K562 (cell line): ENCODE results near the gene SYNGR3. TPM values are rescaled to one million over a fixed set of nuclear protein-coding genes. Genes with fewer than 3 reads are reported as not detected.

Source experiments
- ARID1B ChIP-seq: fragments of 450-650 bp; IDR thresholded peaks from 2 replicates; pipeline ENCODE4 v1.6.1; 2016; ENCODE audit warnings: antibody characterized with exemption, mild to moderate bottlenecking, inconsistent platforms
- ARID3B ChIP-seq: fragments of 250-450 bp; sonication (Bioruptor Pico); IDR thresholded peaks from 2 replicates; pipeline ENCODE4 v1.4.0; 2020; ENCODE audit warnings: borderline replicate concordance
- CHD2 ChIP-seq: IDR thresholded peaks from 2 replicates; pipeline ENCODE4 v1.6.1; 2011; ENCODE audit warnings: low read depth, low read length
- COPS2 ChIP-seq: fragments of 450-650 bp; conservative IDR thresholded peaks from 2 replicates; pipeline ENCODE4 v1.6.1; 2016; ENCODE audit warnings: mild to moderate bottlenecking, moderate library complexity
- DACH1 ChIP-seq: fragments of 450-650 bp; IDR thresholded peaks from 2 replicates; pipeline ENCODE4 v1.6.1; 2018; ENCODE audit not compliant: partially characterized antibody
- EHMT2 ChIP-seq: fragments of 450-650 bp; IDR thresholded peaks from 2 replicates; pipeline ENCODE4 v1.6.1; 2018; ENCODE audit warnings: antibody characterized with exemption
- ELK1 ChIP-seq: sonication (generic); formaldehyde crosslinking; IDR thresholded peaks from 2 replicates; pipeline ENCODE4 v1.8.1; 2022; ENCODE audit warnings: missing genetic modification reagents
- FOXA3 ChIP-seq, 2 experiments: fragments of 450-650 bp in 1 of 2; sonication (generic) in 1 of 2; formaldehyde crosslinking; IDR thresholded peaks in 1 of 2; conservative IDR thresholded peaks in 1 of 2; 2 replicates each; pipeline versions ENCODE4 v1.4.0 to v1.8.0; 2020 to 2022; ENCODE audit warnings: mild to moderate bottlenecking in 2 of 2, missing genetic modification reagents in 1 of 2
- FOXM1 ChIP-seq, 2 experiments: fragments of 450-650 bp in 1 of 2; sonication (generic) in 1 of 2; formaldehyde crosslinking in 1 of 2; IDR thresholded peaks; 2 replicates each; pipeline versions ENCODE4 v1.6.1 to v1.9.0; 2017 to 2022; ENCODE audit warnings: low read depth in 2 of 2, mild to moderate bottlenecking in 2 of 2, missing genetic modification reagents in 1 of 2, moderate library complexity in 1 of 2
- GTF2A2 ChIP-seq: IDR thresholded peaks from 2 replicates; pipeline ENCODE4 v1.6.1; 2016; ENCODE audit warnings: mild to moderate bottlenecking, missing genetic modification characterization, missing compliant biosample characterization
- HOMEZ ChIP-seq: fragments of 250-450 bp; sonication (Bioruptor Pico); IDR thresholded peaks from 2 replicates; pipeline ENCODE4 v1.4.0; 2020; ENCODE audit warnings: mild to moderate bottlenecking, moderate library complexity
- KAT8 ChIP-seq: fragments of 450-650 bp; IDR thresholded peaks from 2 replicates; pipeline ENCODE4 v1.6.1; 2016; ENCODE audit warnings: low read depth, mild to moderate bottlenecking
- KDM2B ChIP-seq: fragments of 250-450 bp; sonication (Bioruptor Pico); IDR thresholded peaks from 2 replicates; pipeline ENCODE4 v1.8.0; 2021; ENCODE audit warnings: mild to moderate bottlenecking, moderate library complexity
- NFATC3 ChIP-seq: fragments of 450-650 bp; IDR thresholded peaks from 2 replicates; pipeline ENCODE4 v1.6.1; 2017; ENCODE audit warnings: mild to moderate bottlenecking
- NFE2L1 ChIP-seq: fragments of 450-650 bp; IDR thresholded peaks from 2 replicates; pipeline ENCODE4 v1.6.1; 2016; ENCODE audit warnings: missing genetic modification characterization, low read depth, mild to moderate bottlenecking, missing compliant biosample characterization, moderate library complexity, borderline replicate concordance
- POLR2B ChIP-seq: fragments of 450-650 bp; IDR thresholded peaks from 2 replicates; pipeline ENCODE4 v1.6.1; 2018; ENCODE audit warnings: low read depth; ENCODE audit not compliant: partially characterized antibody
- TCF3 ChIP-seq: sonication (generic); formaldehyde crosslinking; IDR thresholded peaks from 2 replicates; pipeline ENCODE4 v1.4.0; 2020; ENCODE audit warnings: mild to moderate bottlenecking, missing genetic modification reagents
- USF1 ChIP-seq: sonication (generic); formaldehyde crosslinking; IDR thresholded peaks from 2 replicates; pipeline ENCODE4 v1.9.0; 2022; ENCODE audit warnings: mild to moderate bottlenecking, missing genetic modification reagents
- XRCC4 ChIP-seq: IDR thresholded peaks from one replicate; pipeline ENCODE4 v1.6.1; 2011; ENCODE audit not compliant: insufficient read depth, insufficient read length; ENCODE audit errors: extremely low read depth
- ZNF232 ChIP-seq: sonication (generic); formaldehyde crosslinking; IDR thresholded peaks from 2 replicates; pipeline ENCODE4 v1.8.0; 2022; ENCODE audit warnings: mild to moderate bottlenecking, missing genetic modification reagents
- ZNF507 ChIP-seq: conservative IDR thresholded peaks from 2 replicates; pipeline ENCODE4 v1.6.1; 2017; ENCODE audit warnings: missing genetic modification characterization, missing compliant biosample characterization
- ZNF57 ChIP-seq: fragments of 450-650 bp; formaldehyde crosslinking; IDR thresholded peaks from 2 replicates; pipeline ENCODE4 v1.4.0; 2020; ENCODE audit warnings: mild to moderate bottlenecking, moderate library complexity
- ZNF740 ChIP-seq, 3 experiments: fragments of 200-800 bp in 1 of 3; sonication (Bioruptor generic) in 1 of 3; sonication (generic) in 1 of 3; formaldehyde crosslinking in 1 of 3; IDR thresholded peaks; 2 replicates each; pipeline versions ENCODE4 v1.6.1 to v1.8.0; 2016 to 2022; ENCODE audit warnings: mild to moderate bottlenecking in 2 of 3, missing compliant biosample characterization in 2 of 3, missing genetic modification characterization in 2 of 3, missing genetic modification reagents in 1 of 3
- polyA plus RNA-seq, 8 experiments: library from polyadenylated mRNA; depleted of rRNA in 4 of 8; stranded (reverse) in 5 of 8; unstranded in 3 of 8; fragments of >200 nt; fragmentation: Nextera tagmentation in 2 of 8; fragmentation: Illumina TruSeq in 1 of 8; extraction: Ambion mirVana in 2 of 8; extraction: Trizol in 1 of 8; gene quantifications; 2 replicates each; pipeline versions ENCODE4 v1.2.1 to v1.2.3, GENCODE V29; 2011 to 2014; ENCODE audit warnings: inconsistent platforms in 1 of 8, missing spikeins in 1 of 8
- total RNA-seq, 7 experiments: library from RNA; depleted of rRNA in 6 of 7; stranded (reverse); fragments of >200 nt in 6 of 7; fragmentation: Illumina TruSeq in 2 of 7; extraction: Trizol in 2 of 7; gene quantifications; 2 replicates each; pipeline versions ENCODE4 v1.2.1 to v1.2.3, GENCODE V29; 2011 to 2021; ENCODE audit warnings: low replicate concordance in 1 of 7

Gene SYNGR3
- total and polyA plus RNA-seq, 9 of the 15 experiments (the other 6 are each of a cell fraction or from before 2014, with no cell fraction given) = 3.7 to 69.2 (median 36.3) TPM

GRCh38 chr16:1963806-1964505, 25.8 kb upstream of the SYNGR3 start (continued):
- TF ChIP-seq USF1 (CRISPR knock-in tag) (no peak), GTF2A2 (tag) (no peak), NFATC3 (no peak), ELK1 (CRISPR knock-in tag) (no peak), EHMT2 (no peak), ARID3B (no peak), FOXM1 (IDR thresholded peaks at IDR 0.05; ENCODE audit: low read depth) (no peak), FOXM1 (CRISPR knock-in tag; IDR thresholded peaks at IDR 0.05; ENCODE audit: low read depth) (peak; percentile 67; the same call in 1 of the 2 replicates), ZNF57 (no peak), ZNF507 (tag) (no peak), NFE2L1 (tag) (no peak), TCF3 (no peak), HOMEZ (CRISPR knock-in tag) (no peak), ARID1B (no peak), FOXA3 (CRISPR knock-in tag; conservative IDR thresholded peaks at IDR 0.05 in 1 of 2, IDR thresholded peaks at IDR 0.05 in 1 of 2) (no peak), XRCC4 (no peak), COPS2 (no peak), KDM2B (CRISPR knock-in tag) (no peak), DACH1 (no peak), KAT8 (no peak), ZNF232 (CRISPR knock-in tag) (no peak; the same call in 1 of the 2 replicates), POLR2B (no peak), ZNF740 (CRISPR knock-in tag; IDR thresholded peaks at IDR 0.05) (no peak), ZNF740 (tag; IDR thresholded peaks at IDR 0.05) (no peak), CHD2 (peak; percentile 62)
